Measurements from ENCODE around the gene IPO13. TPM values are rescaled to one million over a fixed set of nuclear protein-coding genes. Genes with fewer than 3 reads are reported as not detected.
A peak's percentile ranks its signal among the peaks of the same experiment; 100 is the strongest.

IPO13 gene
- total and polyA plus RNA-seq, 2 experiments from 2014 or later = 20.6 to 30.7 TPM

DNA sequence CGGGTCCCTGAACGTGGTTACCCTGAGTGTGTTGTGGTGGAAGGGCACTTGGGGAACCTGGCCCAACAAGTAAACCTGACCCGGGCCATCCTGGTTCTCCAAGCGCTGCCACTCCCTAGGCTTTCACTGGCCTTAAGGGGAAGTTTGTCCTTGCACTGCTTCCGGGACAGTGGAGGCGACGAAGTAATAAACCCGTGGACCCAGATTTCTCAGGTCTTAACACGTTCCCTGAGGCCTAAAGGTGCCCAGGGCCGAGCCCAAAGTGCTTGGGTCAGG is 44.4 kb downstream of the IPO13 start:
- Histone ChIP-seq H3K4me1 (ENCODE audit: insufficient read depth) (peaks cover 17% of the 10 kb centered on the region), H3K27ac (peak overlapping the region; percentile 80), H3K4me3 (peak overlapping the region; percentile 23), H2AFZ (peak overlapping the region; percentile 32), H3K79me2 (peaks cover 5% of the 10 kb centered on the region), H3K27me3 (no peaks in the 10 kb centered on the region), H3K36me3 (replicated peaks; ENCODE audit: insufficient read depth, low read depth) (no peaks in the 10 kb centered on the region), H3K9me2 (replicated peaks; ENCODE audit: insufficient read depth) (no peaks in the 10 kb centered on the region), H3K4me2 (peak overlapping the region; percentile 83), H3K9me3 (ENCODE audit: low read depth) (no peaks in the 10 kb centered on the region), H4K20me1 (ENCODE audit: insufficient read depth, poor library complexity, severe bottlenecking) (no peaks in the 10 kb centered on the region)
- no peak for DNase-seq (ENCODE audit: low spot score)
- WGBS (ENCODE audit: low lambda C conversion rate, missing lambda C conversion rate) = 1% methylated on average over 10 of the region's 10 CpGs
- TF ChIP-seq EZH2phosphoT487 (IDR thresholded peaks at IDR 0.05; ENCODE audit: low read depth, severe bottlenecking, unreplicated experiment) = no peak
- TF ChIP-seq, protein P1, sequence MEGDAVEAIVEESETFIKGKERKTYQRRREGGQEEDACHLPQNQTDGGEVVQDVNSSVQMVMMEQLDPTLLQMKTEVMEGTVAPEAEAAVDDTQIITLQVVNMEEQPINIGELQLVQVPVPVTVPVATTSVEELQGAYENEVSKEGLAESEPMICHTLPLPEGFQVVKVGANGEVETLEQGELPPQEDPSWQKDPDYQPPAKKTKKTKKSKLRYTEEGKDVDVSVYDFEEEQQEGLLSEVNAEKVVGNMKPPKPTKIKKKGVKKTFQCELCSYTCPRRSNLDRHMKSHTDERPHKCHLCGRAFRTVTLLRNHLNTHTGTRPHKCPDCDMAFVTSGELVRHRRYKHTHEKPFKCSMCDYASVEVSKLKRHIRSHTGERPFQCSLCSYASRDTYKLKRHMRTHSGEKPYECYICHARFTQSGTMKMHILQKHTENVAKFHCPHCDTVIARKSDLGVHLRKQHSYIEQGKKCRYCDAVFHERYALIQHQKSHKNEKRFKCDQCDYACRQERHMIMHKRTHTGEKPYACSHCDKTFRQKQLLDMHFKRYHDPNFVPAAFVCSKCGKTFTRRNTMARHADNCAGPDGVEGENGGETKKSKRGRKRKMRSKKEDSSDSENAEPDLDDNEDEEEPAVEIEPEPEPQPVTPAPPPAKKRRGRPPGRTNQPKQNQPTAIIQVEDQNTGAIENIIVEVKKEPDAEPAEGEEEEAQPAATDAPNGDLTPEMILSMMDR (IDR thresholded peaks at IDR 0.05; ENCODE audit: poor library complexity) = no peak
- no peak for TF ChIP-seq EZH2 (IDR thresholded peaks at IDR 0.05; ENCODE audit: borderline replicate concordance)

DNA sequence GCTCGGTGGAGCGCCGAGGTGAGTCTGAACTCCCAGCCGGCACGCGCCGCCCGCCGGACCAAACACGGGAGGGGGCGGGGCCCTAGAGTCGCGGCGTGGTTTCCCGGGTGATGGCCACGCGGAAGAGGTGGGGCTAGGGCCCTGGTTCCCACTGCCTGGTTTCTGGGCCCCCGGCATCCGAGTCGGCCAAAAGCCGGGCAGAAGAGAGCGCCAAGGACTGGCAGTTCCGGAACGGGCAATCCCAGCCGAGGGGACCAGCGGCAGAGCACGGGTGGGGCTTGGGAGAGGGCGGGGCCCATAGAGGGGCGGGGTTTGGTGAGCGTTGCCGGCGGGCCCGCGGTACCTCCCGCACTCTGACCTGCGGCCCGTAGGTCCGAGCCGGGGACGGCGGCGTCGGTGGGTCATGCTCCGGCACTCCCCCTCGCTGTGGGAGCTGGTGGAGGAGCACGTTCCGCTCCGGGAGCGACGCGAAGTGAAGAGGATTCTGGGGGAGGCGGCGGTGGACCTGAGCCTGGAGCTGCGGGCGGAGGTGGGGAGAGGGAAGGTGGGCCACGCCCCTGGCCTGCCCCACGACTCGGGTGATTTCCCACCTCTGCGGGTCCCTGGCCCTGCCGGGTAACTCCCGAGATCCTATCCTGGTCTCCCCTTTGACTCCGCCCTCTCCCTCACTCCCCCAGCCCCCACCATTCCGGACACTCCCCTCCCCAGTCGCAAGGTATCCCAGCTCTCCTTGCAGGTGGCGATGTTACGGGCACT is 44.9 kb downstream of the IPO13 start, which contains the start of gene CCDC24:
TSS of gene CCDC24 (plus strand) at position 124 of the 756 bp plus-strand sequence. CDS start at position 404, 280 bp downstream.
- Histone ChIP-seq H3K4me2 (peak within 1 kb of the TSS; percentile 83), H3K9me3 (ENCODE audit: low read depth) (no peaks in the 10 kb centered on the region), H3K36me3 (replicated peaks; ENCODE audit: insufficient read depth, low read depth) (no peaks in the 10 kb centered on the region), H3K4me3 (peak within 1 kb of the TSS; percentile 23), H3K79me2 (peaks cover 5% of the 10 kb centered on the region), H2AFZ (peak within 1 kb of the TSS; percentile 32), H4K20me1 (ENCODE audit: insufficient read depth, poor library complexity, severe bottlenecking) (no peaks in the 10 kb centered on the region), H3K4me1 (ENCODE audit: insufficient read depth) (peaks cover 13% of the 10 kb centered on the region), H3K9me2 (replicated peaks; ENCODE audit: insufficient read depth) (no peaks in the 10 kb centered on the region), H3K27ac (peak within 1 kb of the TSS; percentile 80), H3K27me3 (no peaks in the 10 kb centered on the region)
- WGBS (ENCODE audit: low lambda C conversion rate, missing lambda C conversion rate) = under 1% methylated on average over 22 of the region's 66 CpGs
- TF ChIP-seq, protein P1 (IDR thresholded peaks at IDR 0.05; ENCODE audit: poor library complexity) = no peak
- TF ChIP-seq EZH2 (IDR thresholded peaks at IDR 0.05; ENCODE audit: borderline replicate concordance) (no peak), EZH2phosphoT487 (IDR thresholded peaks at IDR 0.05; ENCODE audit: low read depth, severe bottlenecking, unreplicated experiment) (no peak)
- peak; percentile 92 for DNase-seq (ENCODE audit: low spot score)

DNA sequence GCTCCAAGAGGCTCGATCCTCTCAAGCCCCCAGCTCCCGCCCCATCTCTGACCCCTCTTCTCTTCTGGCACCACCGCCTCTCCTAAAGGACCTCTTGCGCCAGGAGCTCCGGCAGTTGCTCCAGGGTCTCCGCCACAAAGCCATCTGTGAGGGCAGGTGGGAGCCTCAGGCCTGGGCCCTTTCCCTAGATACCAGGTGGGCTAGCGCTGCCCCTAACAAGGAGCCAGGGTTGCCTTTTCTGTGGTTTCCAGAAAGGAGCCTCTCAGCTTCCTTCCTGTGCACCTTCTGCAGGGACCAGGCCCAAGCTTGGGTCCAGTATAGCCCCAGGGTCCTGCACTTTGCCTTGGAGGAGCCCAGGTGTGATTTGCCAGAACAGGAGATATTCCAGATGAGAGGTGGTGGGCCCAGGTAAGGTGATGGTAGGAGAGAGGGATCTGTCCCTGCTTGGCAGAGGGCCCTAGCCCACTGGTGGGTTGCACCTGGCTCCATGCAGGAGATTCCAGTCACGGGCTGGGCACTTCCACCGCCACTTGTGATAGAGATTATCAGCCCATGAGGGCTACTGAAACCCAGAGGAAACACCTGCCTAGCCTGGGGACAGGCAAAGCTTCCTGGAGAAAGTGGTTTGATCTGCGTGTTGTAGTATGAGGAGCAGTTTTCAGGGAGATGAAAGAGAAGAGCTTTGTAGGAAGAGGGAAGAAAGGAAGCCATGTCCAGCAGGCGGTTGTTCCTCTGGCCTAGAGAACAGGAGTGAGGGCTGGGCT is 45.7 kb downstream of the IPO13 start:
- WGBS (ENCODE audit: low lambda C conversion rate, missing lambda C conversion rate) = 53% methylated on average over 9 of the region's 11 CpGs
- H3K4me1 ChIP-seq (ENCODE audit: insufficient read depth) = peaks cover 14% of the 10 kb centered on the region
- no peaks in the 10 kb centered on the region for H3K9me2 ChIP-seq (replicated peaks; ENCODE audit: insufficient read depth)
- DNase-seq (ENCODE audit: low spot score) = no peak
- no peaks in the 10 kb centered on the region for H3K36me3 ChIP-seq (replicated peaks; ENCODE audit: insufficient read depth, low read depth)
- peak overlapping the region; percentile 32 for H2AFZ ChIP-seq
- H3K4me2 ChIP-seq = peak overlapping the region; percentile 83
- H3K27ac ChIP-seq = peak overlapping the region; percentile 80
- H4K20me1 ChIP-seq (ENCODE audit: insufficient read depth, poor library complexity, severe bottlenecking) = no peaks in the 10 kb centered on the region
- H3K27me3 ChIP-seq = no peaks in the 10 kb centered on the region
- H3K79me2 ChIP-seq = peaks cover 5% of the 10 kb centered on the region
- no peaks in the 10 kb centered on the region for H3K9me3 ChIP-seq (ENCODE audit: low read depth)
- TF ChIP-seq EZH2 (IDR thresholded peaks at IDR 0.05; ENCODE audit: borderline replicate concordance) (no peak), EZH2phosphoT487 (IDR thresholded peaks at IDR 0.05; ENCODE audit: low read depth, severe bottlenecking, unreplicated experiment) (no peak)
- TF ChIP-seq, protein P1 (IDR thresholded peaks at IDR 0.05; ENCODE audit: poor library complexity) = no peak
- H3K4me3 ChIP-seq = peak overlapping the region; percentile 23

All from hepatocyte (in vitro differentiated cells).